Measurements from ENCODE around the gene FTCDNL1.

Gene FTCDNL1

DNA sequence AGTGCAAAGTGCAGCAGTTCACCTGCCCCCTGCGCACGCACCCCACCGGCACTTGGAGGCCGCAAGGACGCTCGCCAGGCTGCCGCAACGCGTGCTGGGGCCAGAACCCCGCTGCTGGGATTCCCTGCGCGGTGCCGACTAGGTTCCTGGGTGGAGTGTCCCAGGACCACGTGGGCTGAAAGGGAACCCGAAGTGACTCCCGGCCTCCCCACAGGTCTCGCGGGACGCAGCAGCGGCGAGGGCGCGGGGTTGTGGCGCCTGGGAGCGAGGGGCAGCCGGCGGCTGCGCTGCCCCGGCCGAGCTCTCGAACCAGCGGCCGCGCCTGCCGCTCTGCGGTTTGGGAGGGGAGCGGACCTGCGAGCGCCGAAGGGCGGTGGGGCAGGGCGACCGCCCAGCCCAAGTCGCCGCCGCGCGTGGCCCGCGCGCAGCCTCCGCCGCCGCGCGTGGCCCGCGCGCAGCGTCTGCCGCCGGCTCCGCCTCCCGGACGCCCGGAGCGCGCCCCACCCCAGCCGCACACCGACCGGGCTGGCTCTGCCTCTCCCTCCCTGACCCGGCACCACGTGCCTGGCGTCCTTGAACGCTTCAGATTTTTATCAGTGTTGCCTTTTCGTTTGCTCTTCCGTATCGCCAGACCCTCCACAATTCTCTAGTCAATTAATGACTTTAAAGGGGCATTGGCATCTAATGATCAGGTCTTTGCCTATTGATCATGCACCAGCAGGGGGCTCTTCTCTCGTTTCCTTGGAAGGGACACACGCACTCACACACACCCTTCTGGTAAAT lies at the start of gene FTCDNL1:
TSS of gene FTCDNL1 (minus strand) at position 475 of the 783 bp plus-strand sequence. CDS start 2,230 bp downstream, outside the sequence.
- DNase-seq, result peak; percentile 73 to 74

DNA sequence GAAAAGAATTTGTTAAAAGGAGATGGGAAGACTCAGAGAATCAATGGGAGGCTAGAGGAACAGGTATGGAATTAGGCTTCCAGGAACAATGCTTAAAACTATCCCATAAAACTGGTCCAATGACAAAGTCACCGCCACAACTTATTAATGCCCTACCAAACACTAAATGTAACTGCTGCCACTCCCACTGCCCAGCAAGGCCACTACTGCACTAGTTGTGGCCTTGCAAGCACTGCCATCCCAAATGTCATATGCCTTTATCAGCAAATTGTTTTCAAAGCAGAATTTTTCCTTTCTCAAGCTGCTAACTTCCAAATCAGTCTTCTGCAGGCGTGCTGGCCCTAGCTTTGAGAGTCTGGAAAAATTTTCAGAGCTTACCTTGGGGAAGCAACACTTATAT lies 45.6 kb upstream of the FTCDNL1 start:
- DNase-seq, result no peak

DNA sequence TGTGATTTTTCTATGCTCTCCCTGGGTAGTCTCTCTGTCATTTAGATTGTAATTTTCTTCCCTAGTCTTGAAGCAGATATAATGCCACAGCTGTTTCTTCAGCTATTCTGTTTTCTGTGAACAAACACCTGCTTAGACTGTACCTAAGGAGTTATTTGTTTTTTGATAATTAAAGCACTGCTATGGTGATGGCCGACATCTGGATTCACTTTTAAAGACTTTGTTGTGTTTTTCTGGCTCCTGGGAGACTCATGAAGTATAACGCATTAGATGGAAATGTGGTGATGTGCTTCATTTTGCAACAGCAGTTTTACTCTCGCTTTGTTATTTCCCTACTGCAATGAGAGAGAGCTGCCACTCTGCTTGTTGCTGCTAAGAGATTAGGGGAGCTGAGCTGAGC lies 44.4 kb upstream of the FTCDNL1 start:
- no peak for DNase-seq

DNA sequence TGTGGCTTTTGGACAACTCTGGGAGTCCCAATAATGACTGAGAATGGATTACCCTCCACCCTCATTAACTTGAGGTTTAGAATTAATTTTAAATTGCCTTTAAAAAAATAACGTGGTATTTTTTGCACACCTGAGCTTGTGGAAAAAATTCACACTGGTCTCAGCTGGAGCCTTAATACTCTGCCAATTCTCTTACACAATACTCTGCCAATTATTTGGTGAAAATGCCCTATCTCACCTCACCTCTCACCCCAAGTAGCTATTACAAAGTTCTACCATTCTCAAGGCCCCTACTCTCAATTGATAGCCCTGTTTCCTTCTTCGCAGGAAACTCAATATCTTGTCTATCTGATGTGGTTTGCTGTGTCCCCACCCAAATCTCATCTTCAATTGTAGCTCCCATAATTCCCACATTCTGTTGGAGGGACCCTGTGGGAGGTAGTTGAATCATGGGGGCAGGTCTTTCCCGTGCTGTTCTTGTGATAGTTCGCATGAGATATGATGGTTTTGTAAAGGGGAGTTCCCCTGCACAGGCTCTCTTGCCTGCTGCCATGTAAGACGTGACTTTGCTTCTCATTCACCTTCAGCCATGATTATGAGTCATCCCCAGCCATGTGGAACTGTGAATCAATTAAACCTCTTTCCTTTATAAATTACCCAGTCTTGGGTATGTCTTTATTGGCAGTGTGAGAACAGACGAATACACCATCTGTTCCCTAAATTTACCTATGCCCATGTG lies 32.7 kb upstream of the FTCDNL1 start:
- no peak for DNase-seq

DNA sequence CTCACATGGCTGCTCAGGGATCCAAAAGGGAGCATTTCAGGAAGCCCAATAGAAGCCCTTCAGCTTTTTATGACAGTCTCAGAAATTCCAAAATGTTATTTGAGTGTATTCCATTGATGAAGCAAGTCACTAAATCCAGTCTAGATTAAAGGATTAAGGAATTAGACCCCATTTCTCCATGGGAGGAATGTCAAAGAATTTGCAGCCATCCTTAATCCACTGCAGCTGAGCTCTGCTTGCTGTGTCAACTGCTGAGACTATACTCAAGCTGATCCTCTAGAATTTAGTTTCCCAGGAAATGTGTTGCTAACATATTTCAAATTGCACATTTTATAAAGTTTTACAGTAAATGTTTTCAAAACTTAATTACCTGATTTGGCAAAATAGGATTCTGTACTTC lies 31.7 kb upstream of the FTCDNL1 start:
- DNase-seq, result no peak

DNA sequence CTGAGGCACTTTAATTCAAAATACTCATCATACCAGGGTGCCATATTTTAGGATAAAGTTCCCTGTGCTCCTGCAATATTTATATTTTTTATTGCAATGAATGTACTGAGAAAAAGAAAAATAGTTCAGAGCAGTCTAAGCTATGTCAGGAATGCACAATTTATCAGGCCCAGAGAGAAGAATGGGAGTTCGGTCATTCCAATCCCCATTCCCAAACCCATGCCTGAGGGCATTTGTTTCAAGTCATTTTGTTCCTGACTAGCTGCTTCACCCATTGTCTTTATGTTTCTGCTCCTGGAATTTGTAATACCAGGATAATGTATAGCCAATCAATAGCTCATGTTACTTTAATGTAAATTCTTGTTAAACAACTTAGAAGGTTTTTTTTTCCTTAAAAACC lies 24.4 kb upstream of the FTCDNL1 start:
- no peak for DNase-seq

DNA sequence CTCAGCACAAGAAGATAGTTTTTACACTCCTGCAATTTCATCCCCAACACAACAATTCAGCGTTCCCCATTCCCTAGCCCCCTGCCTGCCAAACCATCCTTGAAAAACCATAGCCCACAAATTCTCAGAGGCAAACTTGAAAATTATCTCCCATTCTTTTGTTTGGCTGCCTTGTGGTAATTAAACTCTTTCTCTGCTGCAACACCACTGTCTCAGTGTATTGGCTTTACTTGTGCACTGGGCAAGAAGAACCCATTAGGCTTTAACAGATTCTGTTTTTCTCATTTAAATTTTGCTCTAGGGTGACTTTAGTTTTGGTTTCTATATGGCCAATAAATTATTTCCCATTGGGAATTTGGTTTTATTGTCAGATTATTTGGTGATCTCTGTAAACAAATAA lies 23.2 kb upstream of the FTCDNL1 start:
- DNase-seq, result no peak

DNA sequence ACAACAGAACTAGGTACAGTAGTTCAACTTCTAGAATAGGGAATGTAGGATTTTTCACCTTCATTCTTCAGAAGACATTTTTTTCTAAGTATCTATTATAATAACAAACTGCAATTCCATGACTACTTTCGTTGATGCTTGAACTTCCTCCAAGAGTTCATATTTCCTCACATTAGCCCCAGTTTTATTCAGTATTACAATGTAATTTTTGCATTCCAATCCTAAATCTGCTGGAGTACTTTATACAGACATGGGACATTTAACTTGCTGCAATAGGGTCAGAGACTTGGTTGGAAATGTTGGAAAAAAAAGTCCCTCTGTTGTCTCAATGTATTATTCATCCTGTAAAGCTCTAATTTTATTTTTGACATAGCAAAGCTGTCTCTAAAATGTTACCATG lies 19.6 kb upstream of the FTCDNL1 start:
- DNase-seq, result no peak

DNA sequence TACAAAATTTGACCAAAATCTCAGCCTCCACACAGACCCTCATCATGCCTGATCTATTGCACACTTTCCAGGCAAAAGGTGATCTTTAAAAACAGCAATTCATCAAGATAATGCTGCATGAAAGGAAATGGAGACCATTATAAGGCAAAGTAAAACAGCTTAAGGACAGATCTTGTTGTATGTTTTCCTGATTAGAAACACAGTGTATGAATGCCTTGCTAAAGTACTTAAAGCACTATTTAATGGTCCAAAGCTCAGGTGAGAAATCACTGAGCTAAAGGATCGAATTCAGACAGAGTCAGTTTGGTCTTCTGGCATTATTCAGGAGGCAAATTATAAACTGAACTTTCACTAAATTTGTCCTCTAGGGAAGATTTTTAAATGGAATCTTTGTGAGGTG lies 18.7 kb upstream of the FTCDNL1 start:
- no peak for DNase-seq

DNA sequence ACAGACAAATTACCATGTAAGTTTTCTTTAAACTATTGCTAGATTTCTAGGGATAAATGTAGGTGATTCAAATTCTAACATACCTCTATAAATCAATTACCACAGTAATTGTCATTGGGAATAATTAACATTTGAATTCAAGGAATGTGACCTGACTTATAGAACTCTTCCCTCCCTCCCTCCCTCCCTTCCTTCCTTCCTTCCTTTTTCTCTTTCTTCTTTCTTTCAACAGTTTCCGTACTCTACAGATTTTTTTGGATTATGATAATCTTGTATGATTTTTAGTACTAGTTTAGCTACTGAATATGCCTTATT lies 18.2 kb upstream of the FTCDNL1 start:
- DNase-seq, result no peak

DNA sequence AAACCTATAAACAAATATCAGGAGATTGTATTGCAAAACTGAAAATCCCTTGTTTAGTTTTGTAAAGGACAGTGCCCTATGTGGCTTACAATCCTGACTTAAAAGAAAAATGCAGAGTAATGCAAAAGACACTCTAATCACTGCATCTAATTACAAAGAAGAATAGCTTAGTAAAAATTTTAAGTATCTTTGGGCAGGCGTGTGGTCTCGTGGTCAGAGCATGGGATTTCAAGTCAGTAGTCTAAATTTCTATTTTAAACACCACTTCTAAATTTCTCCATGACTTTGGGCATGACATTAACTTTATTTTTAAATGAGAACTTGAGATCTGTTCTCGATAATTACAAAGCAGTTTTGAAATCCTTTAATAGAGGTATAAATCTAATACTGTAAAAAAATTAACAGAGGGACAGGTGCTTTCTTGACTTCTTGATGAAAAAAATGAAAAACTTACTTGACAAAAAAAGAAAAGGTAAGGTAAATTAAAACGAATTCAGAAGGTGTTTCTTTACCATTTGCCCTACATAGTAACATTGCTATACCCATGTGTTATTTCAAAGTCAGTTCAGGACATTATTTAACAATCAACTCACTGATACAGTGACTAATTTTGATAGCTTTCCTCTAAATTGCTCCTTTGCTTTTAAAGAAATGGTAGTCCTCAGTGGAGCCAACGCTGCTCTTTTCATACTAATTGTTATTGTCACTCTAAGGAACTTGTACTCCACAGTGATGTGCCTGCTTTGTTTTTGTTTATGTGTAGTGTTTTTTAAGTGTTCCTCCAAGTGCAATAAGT lies 17.6 kb upstream of the FTCDNL1 start:
- DNase-seq, result no peak

DNA sequence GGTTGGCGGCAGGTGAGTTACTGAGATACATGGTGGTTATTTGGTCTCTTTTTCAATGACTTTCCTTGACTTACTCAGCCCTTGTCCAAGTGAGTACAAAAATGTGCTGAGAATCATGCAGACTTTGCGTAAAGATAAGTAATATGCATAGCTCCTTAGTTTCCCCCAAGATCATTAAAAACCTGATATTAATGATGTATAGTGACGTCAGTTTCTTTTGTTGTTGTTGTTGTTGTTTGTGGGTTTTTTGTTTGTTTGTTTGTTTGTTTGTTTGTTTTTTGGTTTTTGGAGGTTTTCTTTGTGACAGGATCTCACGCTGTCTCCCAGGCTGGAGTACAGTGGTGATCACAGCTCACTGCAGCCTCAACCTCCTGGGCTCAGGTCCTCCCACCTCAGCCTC lies 14.9 kb upstream of the FTCDNL1 start:
- DNase-seq, result no peak

DNA sequence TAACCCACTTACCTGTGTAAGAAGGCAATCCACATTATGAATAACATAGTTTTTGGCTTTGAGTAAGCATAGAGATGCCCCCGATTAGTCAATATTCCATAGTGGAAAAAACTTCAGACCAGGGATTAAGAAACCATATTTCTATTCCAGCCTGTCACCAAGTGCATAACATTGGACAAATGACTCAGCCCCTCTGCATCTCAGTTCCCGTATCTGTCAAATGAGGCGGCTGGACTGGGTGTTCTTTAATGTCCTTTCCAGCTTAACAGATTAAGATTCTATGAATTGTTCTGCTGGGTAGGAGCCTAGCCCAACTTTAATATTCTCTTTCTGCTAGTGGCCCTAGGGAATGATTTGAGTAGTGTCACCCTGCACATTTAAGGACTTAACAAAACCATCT lies 11.8 kb upstream of the FTCDNL1 start:
- DNase-seq, result no peak

DNA sequence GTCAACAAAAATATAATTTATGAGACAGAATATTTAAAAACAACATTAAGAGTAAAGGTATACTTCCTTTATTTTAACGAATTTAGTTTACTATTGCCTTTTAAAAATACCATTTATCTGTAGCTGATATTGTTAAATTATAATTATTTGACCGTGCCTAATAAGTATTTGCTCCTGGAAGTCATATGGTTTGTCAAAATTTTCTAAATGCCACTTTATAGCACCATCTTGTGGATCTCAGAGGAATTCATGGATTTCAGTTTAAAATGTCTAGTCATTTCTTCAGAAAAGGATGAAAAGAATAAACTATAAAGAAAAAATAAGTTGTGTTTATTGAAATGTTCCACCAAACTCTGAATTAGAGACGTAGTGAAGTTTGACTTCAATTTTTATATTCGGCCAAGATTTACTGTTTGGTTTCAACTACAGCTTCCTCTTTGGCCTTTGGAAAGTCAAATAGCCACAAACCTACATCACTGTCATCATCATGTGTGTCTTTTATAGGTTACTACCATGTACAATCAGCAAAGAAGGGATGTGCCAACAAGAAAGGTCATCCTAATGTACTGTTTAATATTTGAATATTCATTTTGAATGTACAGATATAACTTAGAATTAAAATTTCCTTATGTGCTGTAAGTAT lies 10.3 kb upstream of the FTCDNL1 start:
- DNase-seq, result no peak

DNA sequence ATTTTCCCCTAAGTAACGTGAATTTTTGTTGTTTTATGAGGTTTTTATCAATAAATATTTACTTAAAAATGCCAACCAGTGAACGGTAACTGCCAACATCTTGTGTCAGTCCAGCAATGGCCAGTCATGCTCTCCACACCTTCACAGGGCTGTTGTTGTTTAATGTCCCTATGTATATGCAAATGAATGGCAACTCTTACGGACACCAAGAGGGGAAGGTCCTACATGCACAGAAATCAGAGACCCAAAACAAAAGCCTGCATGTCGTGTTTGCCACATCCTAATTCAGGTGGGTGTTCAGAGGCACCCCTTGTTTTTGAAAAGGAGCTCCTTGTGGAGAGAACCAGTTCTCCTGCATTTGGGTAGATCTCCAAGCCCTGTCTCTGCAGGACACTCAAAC lies 4.8 kb upstream of the FTCDNL1 start:
- no peak for DNase-seq

DNA sequence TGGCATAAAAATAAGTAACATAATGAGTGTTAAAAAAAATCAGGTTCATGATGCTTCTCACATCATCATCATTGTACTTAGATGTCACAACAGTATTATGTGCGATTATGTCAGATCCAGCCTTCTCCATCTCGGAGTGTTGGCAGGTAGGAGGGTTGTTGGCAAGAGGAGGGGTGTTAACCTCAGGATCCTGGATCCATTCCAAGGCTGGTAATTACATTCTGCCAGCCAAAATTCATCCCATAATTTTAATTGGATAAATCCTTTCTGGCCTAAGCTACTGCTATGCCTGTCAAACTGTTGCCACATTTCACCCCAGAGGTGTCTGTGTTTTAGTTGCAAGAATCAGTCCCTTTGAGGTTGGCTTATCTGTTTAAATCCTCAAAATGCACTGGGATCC lies 891 bp upstream of the FTCDNL1 start:
- DNase-seq, result no peak

DNA sequence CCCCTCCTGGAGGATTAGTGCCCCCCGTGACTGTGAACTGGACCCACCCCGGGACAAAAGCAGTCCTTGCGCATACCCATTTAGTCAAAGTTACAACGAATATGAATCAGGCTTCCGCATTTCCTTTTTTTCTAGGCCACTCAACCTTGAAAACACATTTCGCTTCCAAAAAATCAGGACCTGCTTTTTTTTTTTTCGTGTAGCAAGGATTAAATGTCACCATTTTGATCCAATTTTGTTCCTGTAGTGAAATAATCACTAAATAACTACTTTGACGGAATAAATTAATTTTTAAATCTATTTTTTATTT lies 464 bp upstream of the FTCDNL1 start:
- DNase-seq, result no peak

DNA sequence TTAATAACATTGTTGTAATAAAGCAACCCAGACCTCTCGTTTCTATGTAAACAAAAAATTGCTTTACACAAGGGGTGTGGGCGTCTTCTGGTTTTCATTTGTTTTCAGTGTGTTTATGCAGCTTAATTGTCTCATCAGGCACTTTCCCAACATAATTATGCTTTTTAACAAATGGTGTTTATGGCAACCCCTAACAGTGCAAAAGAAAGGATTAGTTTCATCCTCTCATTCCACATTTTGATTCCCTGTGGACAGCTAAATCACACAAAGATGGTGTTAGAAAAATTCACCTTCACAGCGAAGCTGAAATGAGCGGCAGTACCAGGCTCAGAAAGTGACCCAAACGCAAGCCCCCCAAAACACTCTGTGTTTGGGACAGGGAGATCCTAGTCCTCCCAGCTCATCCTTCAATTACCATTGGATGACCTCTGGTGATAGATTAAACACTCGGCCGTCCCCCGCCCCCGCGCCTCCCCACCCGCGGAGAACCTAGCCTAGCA lies 724 bp downstream of the FTCDNL1 start:
- DNase-seq, result no peak

DNA sequence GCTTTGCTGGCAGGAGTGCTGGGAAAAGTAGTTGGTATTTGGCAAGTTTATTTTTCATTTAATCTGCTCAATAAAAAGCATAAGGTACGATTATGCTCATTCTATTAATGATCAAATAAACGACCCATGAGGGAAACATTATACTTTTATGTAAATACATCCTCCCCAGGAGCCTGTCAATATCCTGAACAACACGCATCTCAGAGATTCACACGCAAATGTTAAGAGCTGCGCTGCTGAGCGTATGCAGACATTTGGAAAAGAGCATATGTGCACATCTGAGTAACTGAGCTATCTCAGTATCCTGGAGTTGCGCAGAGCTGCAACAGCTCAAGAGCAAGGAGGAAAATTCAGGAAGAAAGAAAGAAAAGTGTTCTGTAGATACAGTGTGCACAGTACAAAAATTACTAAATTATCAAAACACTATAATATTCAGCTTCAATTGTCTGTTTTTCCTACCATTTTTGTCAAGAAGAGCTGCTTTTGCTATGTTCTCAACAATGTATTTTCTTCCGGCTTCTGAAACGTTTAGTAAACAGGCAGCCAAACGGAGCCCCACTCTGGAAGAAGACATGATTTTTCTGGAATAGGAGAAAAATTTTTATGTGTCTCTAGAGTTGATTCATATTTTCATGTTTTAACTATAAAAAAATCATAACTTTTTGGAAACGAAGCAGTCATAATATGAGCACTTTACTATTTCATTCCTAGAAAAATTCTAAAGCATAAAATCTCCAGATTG lies 2.4 kb downstream of the FTCDNL1 start:
- DNase-seq, result no peak

DNA sequence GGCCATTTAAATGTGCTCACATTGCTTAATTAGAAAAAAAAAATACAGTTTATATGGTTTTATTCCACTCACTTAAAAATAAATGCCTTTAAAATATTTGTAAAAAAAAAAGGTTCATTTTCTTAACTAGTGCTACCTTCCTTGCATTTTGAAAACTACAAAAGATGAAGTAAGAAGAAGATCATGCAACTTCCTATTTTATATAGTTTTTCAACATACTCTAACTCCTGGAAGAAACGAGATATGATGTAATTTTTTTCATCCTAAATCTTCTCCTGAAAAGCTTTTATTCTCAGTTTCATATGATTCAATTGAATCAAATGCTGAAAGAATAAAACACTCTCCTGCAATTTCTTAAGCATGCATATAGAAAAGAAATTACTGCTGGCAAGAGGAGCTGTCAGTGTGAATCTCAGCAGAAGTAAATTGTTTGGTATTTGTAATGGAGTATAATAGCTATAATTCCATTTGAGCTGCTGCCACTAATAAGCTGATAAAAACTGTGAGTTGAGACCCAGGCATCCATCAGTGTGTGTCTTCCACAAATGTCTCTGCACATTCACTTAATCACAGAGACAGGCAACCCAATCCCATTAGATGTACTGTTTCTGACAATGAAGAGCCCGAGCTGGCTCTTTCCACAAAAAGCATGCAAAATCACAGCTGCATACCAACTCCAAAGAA lies 3.7 kb downstream of the FTCDNL1 start:
- no peak for DNase-seq

DNA sequence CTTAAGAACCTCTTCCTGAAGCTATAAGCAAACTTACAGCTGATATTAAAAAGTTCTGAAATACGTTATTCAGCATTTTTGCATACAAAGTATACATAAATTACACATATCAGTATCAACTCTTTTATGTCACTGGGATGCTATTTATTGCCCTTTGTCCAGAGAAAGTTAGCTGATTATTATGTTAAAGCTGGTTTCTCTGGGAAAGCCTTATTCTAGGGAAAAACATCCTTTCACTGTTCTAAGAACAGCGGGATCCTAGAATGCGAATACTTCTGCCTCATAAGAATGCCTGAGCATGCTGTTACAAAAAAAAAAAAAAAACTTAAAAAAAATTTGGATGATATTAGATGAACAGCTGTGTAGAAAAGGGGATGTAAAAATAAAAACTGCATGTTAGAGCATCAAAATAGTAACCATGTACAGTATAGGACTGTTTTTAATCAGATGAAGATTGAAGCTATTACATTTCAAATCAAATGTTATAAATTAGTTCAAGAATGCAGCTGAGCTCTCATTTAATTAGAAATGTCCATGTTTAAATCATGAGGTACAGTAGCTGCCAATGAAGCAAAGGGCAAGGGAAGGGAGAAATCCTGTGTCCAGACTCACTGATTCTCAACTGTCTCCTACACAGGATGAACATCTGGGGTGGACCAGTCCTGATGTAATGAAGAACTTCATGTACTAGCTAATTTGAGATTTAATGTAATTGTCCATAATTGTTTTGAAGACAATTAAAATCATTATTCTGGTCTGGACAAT lies 8.2 kb downstream of the FTCDNL1 start:
- DNase-seq, result no peak
